Choroid plexus epithelial cell (primary cell): ENCODE data around the gene AACS.

Experiments used
- DNase-seq: peaks from one replicate; pipeline ENCODE4 v3.0.0-alpha.2; 2010; ENCODE audit warnings: low read depth
- H3K4me3 ChIP-seq: 2 replicates; pipeline ENCODE4 v1.5.1; 2011; ENCODE audit warnings: low read depth, mild to moderate bottlenecking, control low read depth, low read length, moderate library complexity
- TF ChIP-seq, protein P1 (sequence below): conservative IDR thresholded peaks from 2 replicates; pipeline ENCODE4 v1.5.1; 2011; ENCODE audit warnings: low read depth, mild to moderate bottlenecking, control low read depth, inconsistent platforms, low read length, moderate library complexity

AACS gene

DNA sequence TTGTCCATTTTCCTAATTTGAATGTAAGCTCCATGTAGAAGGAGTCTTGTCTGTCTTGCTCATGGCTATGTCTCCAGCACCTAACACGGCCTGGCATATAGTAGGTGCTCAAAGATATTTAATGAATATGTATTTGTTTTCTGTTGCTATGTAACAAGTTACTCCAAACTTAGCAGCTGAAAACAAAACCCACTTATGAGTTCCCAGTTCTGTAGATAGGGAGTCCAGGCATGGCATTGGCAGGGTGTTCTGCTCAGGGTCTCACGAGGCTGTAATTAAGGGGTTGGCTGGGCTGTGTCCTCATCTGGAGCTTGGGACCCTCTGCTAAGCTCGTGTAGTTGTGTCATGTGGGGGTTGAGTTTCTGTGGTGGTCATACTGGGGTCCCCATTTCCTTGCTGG is 106.0 kb downstream of the AACS start:
- no peak for DNase-seq
- no peak overlapping the region for H3K4me3 ChIP-seq
- TF ChIP-seq, protein P1, sequence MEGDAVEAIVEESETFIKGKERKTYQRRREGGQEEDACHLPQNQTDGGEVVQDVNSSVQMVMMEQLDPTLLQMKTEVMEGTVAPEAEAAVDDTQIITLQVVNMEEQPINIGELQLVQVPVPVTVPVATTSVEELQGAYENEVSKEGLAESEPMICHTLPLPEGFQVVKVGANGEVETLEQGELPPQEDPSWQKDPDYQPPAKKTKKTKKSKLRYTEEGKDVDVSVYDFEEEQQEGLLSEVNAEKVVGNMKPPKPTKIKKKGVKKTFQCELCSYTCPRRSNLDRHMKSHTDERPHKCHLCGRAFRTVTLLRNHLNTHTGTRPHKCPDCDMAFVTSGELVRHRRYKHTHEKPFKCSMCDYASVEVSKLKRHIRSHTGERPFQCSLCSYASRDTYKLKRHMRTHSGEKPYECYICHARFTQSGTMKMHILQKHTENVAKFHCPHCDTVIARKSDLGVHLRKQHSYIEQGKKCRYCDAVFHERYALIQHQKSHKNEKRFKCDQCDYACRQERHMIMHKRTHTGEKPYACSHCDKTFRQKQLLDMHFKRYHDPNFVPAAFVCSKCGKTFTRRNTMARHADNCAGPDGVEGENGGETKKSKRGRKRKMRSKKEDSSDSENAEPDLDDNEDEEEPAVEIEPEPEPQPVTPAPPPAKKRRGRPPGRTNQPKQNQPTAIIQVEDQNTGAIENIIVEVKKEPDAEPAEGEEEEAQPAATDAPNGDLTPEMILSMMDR: no peak

DNA sequence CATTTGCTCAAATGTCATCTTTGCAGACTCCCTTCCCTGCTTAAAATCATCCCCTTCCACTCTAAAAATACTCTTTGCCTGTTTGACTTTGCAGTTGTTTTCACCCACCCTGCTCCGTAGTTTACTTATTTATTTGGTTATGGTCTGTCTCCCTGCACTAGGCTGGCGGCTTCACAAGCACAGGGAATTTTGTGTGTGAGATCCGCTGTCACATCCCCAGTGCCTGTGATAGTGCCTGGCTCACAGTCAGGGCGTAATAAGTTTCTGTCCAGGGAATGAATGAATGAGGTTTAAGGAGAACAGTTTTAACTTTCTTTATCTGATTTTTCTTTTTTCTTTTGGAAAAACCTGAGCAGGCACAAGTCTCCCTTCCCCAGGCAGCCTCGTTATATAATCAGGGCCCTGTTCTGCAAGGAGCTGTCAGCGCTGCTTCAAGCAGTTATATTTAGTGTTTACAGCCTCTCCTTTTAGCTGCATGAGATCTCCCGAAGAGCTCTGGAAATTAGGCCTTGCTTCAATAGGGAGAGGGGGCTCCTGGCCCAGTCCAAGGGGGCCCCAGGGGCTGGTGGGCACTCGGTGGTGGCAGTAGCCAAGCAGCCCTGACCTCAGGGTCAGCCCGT is 107.1 kb downstream of the AACS start:
- no peak overlapping the region for H3K4me3 ChIP-seq
- no peak for DNase-seq
- TF ChIP-seq, protein P1: no peak

DNA sequence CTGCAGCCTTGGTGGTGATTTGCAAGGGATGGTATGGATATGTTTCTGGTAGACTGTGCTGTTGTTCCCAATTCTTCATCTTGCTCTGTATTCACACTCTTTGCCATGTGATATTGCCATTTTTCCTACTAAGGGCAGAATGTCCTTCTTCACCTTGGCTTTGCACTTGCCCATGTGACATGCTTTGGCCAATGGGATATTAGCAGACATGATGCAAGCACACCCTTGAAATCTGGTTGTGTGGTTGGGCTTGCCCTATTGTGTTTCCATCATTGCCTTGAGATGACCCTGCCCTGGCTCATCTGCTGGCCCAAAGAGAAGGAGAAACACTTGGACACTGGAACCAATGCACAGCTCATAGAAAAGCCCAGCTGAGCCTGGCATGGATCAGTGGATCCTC is 110.3 kb downstream of the AACS start:
- TF ChIP-seq, protein P1: no peak
- DNase-seq: no peak
- H3K4me3 ChIP-seq: no peak overlapping the region

DNA sequence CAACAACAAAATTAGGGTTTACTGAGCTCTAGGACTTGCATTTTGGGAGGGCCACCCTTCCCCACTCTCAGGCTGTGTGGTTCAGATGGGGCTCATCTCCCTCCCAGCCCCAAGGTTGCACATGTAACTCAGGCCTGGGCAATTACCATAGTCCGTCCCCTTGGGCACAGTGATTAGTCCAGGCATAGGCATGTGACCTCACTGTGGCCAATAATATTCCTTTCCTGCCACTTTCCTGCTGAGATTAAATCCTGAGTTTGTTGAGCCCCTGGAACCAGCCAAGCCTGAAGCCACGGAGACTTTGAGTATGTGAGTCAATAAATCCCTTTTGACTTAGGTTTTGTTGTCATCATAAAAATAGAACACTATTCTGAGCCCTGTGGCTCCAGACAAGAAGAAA is 113.0 kb downstream of the AACS start:
- no peak overlapping the region for H3K4me3 ChIP-seq
- DNase-seq: no peak
- TF ChIP-seq, protein P1: no peak

DNA sequence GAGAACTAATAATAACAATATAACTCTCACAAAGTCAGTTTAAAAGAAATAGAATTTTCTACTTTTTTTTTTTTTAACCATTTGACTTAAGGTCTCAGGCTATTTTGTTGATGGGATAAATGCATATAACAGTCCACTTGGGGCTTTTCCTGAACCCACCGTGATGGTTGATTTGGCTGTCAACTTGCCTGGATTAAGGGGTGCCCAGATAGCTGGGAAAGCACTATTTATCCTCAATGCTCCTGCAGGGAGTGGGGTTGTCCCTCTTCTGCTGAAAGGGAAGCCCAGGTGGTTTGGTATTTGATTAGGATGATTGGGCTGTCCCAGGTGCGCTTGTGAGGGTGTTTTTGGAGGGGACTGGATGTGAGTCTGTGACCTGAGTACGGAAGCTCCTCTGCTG is 114.9 kb downstream of the AACS start:
- DNase-seq: no peak
- H3K4me3 ChIP-seq: no peak overlapping the region
- TF ChIP-seq, protein P1: no peak

DNA sequence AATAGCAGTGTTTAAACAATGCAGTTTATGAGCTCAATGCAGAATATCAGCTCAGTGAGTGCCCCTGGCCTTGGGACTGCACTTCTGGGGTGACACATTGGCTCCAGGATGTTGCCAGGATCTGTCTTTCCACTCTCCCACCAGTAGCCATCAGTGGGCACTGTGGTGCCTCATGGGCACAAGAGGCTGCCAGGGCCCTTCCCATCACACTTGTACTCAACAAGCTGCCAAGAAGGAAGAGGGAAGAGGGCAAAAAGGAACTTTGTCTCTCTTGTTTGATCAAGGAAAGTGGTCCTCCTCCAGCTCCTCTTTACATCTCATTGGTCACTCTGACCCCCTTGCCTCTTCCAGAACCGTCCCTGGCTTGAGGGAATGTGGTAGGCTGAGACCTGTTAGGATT is 115.9 kb downstream of the AACS start:
- DNase-seq: no peak
- TF ChIP-seq, protein P1: no peak
- no peak overlapping the region for H3K4me3 ChIP-seq
